Measurements from ENCODE around the gene ITPK1.

ITPK1 gene

GRCh38 chr14:93036652-93037345, 78.9 kb downstream of the ITPK1 start:
- in situ Hi-C loops (cut with MboI; ENCODE audit: low pct_unique_long_range_greater_than_20kb, low sequenced_read_pairs), result no loop called here
- DNase-seq, result no peak

GRCh38 chr14:93035917-93036651, 79.6 kb downstream of the ITPK1 start:
- in situ Hi-C loops (cut with MboI; ENCODE audit: low pct_unique_long_range_greater_than_20kb, low sequenced_read_pairs), result no loop called here
- no peak for DNase-seq

GRCh38 chr14:93035585-93035916, 80.2 kb downstream of the ITPK1 start:
- no peak for DNase-seq
- in situ Hi-C loops (cut with MboI; ENCODE audit: low pct_unique_long_range_greater_than_20kb, low sequenced_read_pairs), result no loop called here

- no peak for DNase-seq
- in situ Hi-C loops (cut with MboI; ENCODE audit: low pct_unique_long_range_greater_than_20kb, low sequenced_read_pairs), result no loop called here
Observed at GRCh38 chr14:93034671-93034994, 81.1 kb downstream of the ITPK1 start.

GRCh38 chr14:93033983-93034670, 81.6 kb downstream of the ITPK1 start:
- peak; percentile 32 for DNase-seq
- in situ Hi-C loops (cut with MboI; ENCODE audit: low pct_unique_long_range_greater_than_20kb, low sequenced_read_pairs), result no loop called here

- in situ Hi-C loops (cut with MboI; ENCODE audit: low pct_unique_long_range_greater_than_20kb, low sequenced_read_pairs), result no loop called here
- no peak for DNase-seq
Observed at GRCh38 chr14:93033084-93033982, 82.4 kb downstream of the ITPK1 start.

GRCh38 chr14:93032421-93032936, 83.2 kb downstream of the ITPK1 start:
- in situ Hi-C loops (cut with MboI; ENCODE audit: low pct_unique_long_range_greater_than_20kb, low sequenced_read_pairs), result no loop called here
- no peak for DNase-seq

- in situ Hi-C loops (cut with MboI; ENCODE audit: low pct_unique_long_range_greater_than_20kb, low sequenced_read_pairs), result no loop called here
- no peak for DNase-seq
Observed at GRCh38 chr14:93031505-93032315, 84.0 kb downstream of the ITPK1 start.

- DNase-seq, result no peak
- in situ Hi-C loops (cut with MboI; ENCODE audit: low pct_unique_long_range_greater_than_20kb, low sequenced_read_pairs), result no loop called here
Observed at GRCh38 chr14:93030761-93031160, 85.0 kb downstream of the ITPK1 start.

- DNase-seq, result no peak
- in situ Hi-C loops (cut with MboI; ENCODE audit: low pct_unique_long_range_greater_than_20kb, low sequenced_read_pairs), result no loop called here
Observed at GRCh38 chr14:93029911-93030508, 85.7 kb downstream of the ITPK1 start.

- in situ Hi-C loops (cut with MboI; ENCODE audit: low pct_unique_long_range_greater_than_20kb, low sequenced_read_pairs), result no loop called here
- DNase-seq, result no peak
Observed at GRCh38 chr14:93029417-93029816, 86.3 kb downstream of the ITPK1 start.

GRCh38 chr14:93028724-93029076, 87.0 kb downstream of the ITPK1 start:
- DNase-seq, result no peak
- in situ Hi-C loops (cut with MboI; ENCODE audit: low pct_unique_long_range_greater_than_20kb, low sequenced_read_pairs), result no loop called here

GRCh38 chr14:93027810-93028723, 87.7 kb downstream of the ITPK1 start:
- in situ Hi-C loops (cut with MboI; ENCODE audit: low pct_unique_long_range_greater_than_20kb, low sequenced_read_pairs), result no loop called here
- no peak for DNase-seq

- in situ Hi-C loops (cut with MboI; ENCODE audit: low pct_unique_long_range_greater_than_20kb, low sequenced_read_pairs), result no loop called here
- no peak for DNase-seq
Observed at GRCh38 chr14:93026339-93026738, 89.4 kb downstream of the ITPK1 start.

- in situ Hi-C loops (cut with MboI; ENCODE audit: low pct_unique_long_range_greater_than_20kb, low sequenced_read_pairs), result no loop called here
- no peak for DNase-seq
Observed at GRCh38 chr14:93025055-93025454, 90.7 kb downstream of the ITPK1 start.

GRCh38 chr14:93024493-93024892, 91.2 kb downstream of the ITPK1 start:
- in situ Hi-C loops (cut with MboI; ENCODE audit: low pct_unique_long_range_greater_than_20kb, low sequenced_read_pairs), result no loop called here
- DNase-seq, result no peak

GRCh38 chr14:93023802-93024434, 91.8 kb downstream of the ITPK1 start:
- DNase-seq, result no peak
- in situ Hi-C loops (cut with MboI; ENCODE audit: low pct_unique_long_range_greater_than_20kb, low sequenced_read_pairs), result no loop called here

Data from KBM-7 (cell line).